ENCODE results near the gene LARP7.
"Not testable (repeated sequence)": the region's sequence is repeated elsewhere in the genome, so short reads cannot be mapped to it uniquely, and the experiment has no call there.

LARP7 gene

GRCh38 chr4:112636688-112637551 lies at the start of gene LARP7, which contains the start of gene ZGRF1:
Gene LARP7 (plus strand): TSS chr4:112637143. CDS start chr4:112644670, 7,527 bp downstream.
Gene ZGRF1 (minus strand): TSS chr4:112636909. CDS start chr4:112633176, 3,733 bp downstream.
- Histone ChIP-seq H3K4me3 (ENCODE audit: low read length) (peak within 1 kb of the TSS; percentile 69), H3K27me3 (ENCODE audit: insufficient read depth, low read length) (no peaks in the 10 kb centered on the region), H2AFZ (ENCODE audit: low read depth, low read length) (peak within 1 kb of the TSS; percentile 65), H3K36me3 (ENCODE audit: insufficient read depth, low read length) (no peaks in the 10 kb centered on the region), H3K9me3 (ENCODE audit: low read length) (no peaks in the 10 kb centered on the region), H3K4me1 (ENCODE audit: insufficient read depth, low read length) (peaks cover 16% of the 10 kb centered on the region)

- Histone ChIP-seq H3K4me3 (ENCODE audit: low read length) (no peak overlapping the region), H3K4me1 (ENCODE audit: insufficient read depth, low read length) (no peaks in the 10 kb centered on the region), H2AFZ (ENCODE audit: low read depth, low read length) (no peak overlapping the region), H3K27me3 (ENCODE audit: insufficient read depth, low read length) (no peaks in the 10 kb centered on the region), H3K9me3 (ENCODE audit: low read length) (no peaks in the 10 kb centered on the region), H3K36me3 (ENCODE audit: insufficient read depth, low read length) (peaks cover 9% of the 10 kb centered on the region)
Observed at GRCh38 chr4:112589206-112589605, 47.7 kb upstream of the LARP7 start.

DNA sequence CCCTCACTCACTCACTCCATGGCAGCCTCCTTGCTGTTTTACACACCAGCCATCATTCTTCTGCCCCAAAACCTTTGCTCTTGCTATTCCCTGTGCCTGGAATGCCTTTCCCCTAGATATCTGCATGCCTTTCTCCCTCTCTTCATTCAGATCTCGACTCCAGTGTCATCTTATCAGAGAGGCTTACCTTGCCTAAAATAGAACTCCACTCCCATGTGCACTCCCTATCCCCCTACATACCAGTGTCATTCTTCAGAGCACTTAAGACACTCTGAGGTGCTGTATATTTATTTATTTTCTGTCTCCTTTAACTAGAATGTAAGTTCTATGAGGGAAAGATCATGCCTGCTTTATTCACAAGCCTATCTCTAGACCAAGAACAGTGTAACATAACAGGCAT lies 45.4 kb upstream of the LARP7 start:
- no peak overlapping the region for H3K4me3 ChIP-seq (ENCODE audit: low read length)
- H3K9me3 ChIP-seq (ENCODE audit: low read length): no peaks in the 10 kb centered on the region

GRCh38 chr4:112592717-112593116 lies 44.2 kb upstream of the LARP7 start:
- no peak overlapping the region for H3K4me3 ChIP-seq (ENCODE audit: low read length)
- H3K4me1 ChIP-seq (ENCODE audit: insufficient read depth, low read length): no peaks in the 10 kb centered on the region
- H3K36me3 ChIP-seq (ENCODE audit: insufficient read depth, low read length): peaks cover 9% of the 10 kb centered on the region
- no peaks in the 10 kb centered on the region for H3K27me3 ChIP-seq (ENCODE audit: insufficient read depth, low read length)
- H2AFZ ChIP-seq (ENCODE audit: low read depth, low read length): no peak overlapping the region
- no peaks in the 10 kb centered on the region for H3K9me3 ChIP-seq (ENCODE audit: low read length)

More for the DNA sequence above, 45.4 kb upstream of the LARP7 start:
- Histone ChIP-seq H3K27me3 (ENCODE audit: insufficient read depth, low read length) (no peaks in the 10 kb centered on the region), H3K4me1 (ENCODE audit: insufficient read depth, low read length) (no peaks in the 10 kb centered on the region), H2AFZ (ENCODE audit: low read depth, low read length) (no peak overlapping the region), H3K36me3 (ENCODE audit: insufficient read depth, low read length) (peaks cover 9% of the 10 kb centered on the region)

DNA sequence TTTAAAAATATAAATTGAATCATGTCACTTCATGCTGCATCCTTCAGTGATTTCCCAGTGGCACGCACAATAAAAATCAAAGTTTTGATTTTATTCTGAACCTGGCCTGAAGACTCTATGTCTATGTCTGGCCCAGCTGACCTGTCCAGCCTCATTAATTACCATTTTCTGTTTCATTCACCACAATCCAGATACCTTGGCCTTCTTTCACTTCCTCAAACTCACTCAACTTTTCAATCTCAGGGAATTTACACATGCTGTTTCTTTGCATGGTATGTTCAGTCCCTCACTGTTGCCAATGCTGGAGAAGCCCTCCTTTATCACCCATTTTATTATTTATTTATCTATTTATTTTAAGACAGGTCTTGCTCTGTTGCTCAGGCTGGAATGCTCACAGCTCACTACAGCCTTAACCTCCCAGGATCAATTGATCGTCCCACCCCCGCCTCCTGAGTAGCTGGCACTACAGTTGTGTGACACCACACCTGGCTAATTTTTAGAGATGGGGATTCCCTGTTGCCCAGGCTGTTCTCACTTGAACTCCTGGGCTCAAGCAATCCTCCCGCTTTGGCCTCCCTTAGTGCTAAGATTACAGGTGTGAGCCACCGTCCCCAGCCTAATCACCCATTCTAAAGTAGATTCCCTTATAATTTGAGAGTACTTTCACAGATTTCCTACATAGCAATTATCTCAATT lies 43.4 kb upstream of the LARP7 start:
- H3K27me3 ChIP-seq (ENCODE audit: insufficient read depth, low read length): no peaks in the 10 kb centered on the region
- H3K36me3 ChIP-seq (ENCODE audit: insufficient read depth, low read length): peaks cover 7% of the 10 kb centered on the region
- H3K4me1 ChIP-seq (ENCODE audit: insufficient read depth, low read length): no peaks in the 10 kb centered on the region
- H3K9me3 ChIP-seq (ENCODE audit: low read length): no peaks in the 10 kb centered on the region
- H3K4me3 ChIP-seq (ENCODE audit: low read length): no peak overlapping the region
- no peak overlapping the region for H2AFZ ChIP-seq (ENCODE audit: low read depth, low read length)

- H3K9me3 ChIP-seq (ENCODE audit: low read length): no peaks in the 10 kb centered on the region
- H3K4me3 ChIP-seq (ENCODE audit: low read length): no peak overlapping the region
- no peaks in the 10 kb centered on the region for H3K36me3 ChIP-seq (ENCODE audit: insufficient read depth, low read length)
- no peaks in the 10 kb centered on the region for H3K27me3 ChIP-seq (ENCODE audit: insufficient read depth, low read length)
- H2AFZ ChIP-seq (ENCODE audit: low read depth, low read length): no peak overlapping the region
- H3K4me1 ChIP-seq (ENCODE audit: insufficient read depth, low read length): no peaks in the 10 kb centered on the region
Observed at GRCh38 chr4:112594993-112595392, 42.0 kb upstream of the LARP7 start.

DNA sequence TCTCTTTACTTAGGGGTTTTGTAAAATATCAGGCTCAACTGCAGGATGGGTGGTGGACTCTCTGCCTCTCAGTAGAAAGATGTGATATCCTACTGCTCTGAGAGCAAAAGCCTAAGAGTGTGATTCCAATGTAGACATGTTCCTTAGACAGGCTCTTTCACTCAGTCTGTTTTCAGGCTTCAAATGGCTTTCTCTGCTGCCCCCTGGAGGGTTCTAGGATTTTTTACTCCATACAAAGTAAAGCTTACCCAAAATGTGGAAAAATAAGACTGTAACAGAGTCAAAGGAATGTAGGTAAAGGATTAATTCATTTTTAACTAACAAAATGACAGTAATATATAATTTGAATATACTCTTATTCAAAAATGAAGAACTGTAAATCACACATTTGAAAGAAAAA lies 32.4 kb upstream of the LARP7 start:
- no peaks in the 10 kb centered on the region for H3K4me1 ChIP-seq (ENCODE audit: insufficient read depth, low read length)
- no peaks in the 10 kb centered on the region for H3K27me3 ChIP-seq (ENCODE audit: insufficient read depth, low read length)
- no peaks in the 10 kb centered on the region for H3K9me3 ChIP-seq (ENCODE audit: low read length)
- peaks cover 18% of the 10 kb centered on the region for H3K36me3 ChIP-seq (ENCODE audit: insufficient read depth, low read length)
- H2AFZ ChIP-seq (ENCODE audit: low read depth, low read length): no peak overlapping the region
- no peak overlapping the region for H3K4me3 ChIP-seq (ENCODE audit: low read length)

- not testable (repeated sequence) for H3K9me3 ChIP-seq (ENCODE audit: low read length); H3K4me3 ChIP-seq (ENCODE audit: low read length); H3K27me3 ChIP-seq (ENCODE audit: insufficient read depth, low read length); H2AFZ ChIP-seq (ENCODE audit: low read depth, low read length); H3K4me1 ChIP-seq (ENCODE audit: insufficient read depth, low read length)
- H3K36me3 ChIP-seq (ENCODE audit: insufficient read depth, low read length): peaks cover 24% of the 10 kb centered on the region
Observed at GRCh38 chr4:112612814-112613213, 24.1 kb upstream of the LARP7 start.

DNA sequence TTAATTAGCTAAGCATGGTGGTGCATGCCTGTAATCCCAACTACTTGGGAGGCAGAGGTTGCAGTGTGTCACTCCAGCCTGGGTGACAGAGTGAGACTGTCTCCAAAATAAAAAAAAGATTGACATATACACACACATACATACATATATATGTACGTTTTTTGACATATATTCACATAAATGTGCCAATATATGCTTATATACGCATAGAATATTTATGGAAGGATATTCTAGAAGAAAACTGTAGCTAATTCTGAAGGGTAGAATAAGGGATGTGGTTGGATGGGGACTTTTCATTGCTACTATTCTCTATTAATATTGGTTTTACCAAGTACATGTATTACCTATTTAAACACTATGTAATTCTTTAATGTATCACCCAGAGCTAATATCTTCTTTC lies 20.0 kb upstream of the LARP7 start:
- Histone ChIP-seq H3K36me3 (ENCODE audit: insufficient read depth, low read length) (peaks cover 33% of the 10 kb centered on the region), H3K9me3 (ENCODE audit: low read length) (no peaks in the 10 kb centered on the region), H3K4me1 (ENCODE audit: insufficient read depth, low read length) (no peaks in the 10 kb centered on the region), H2AFZ (ENCODE audit: low read depth, low read length) (no peak overlapping the region), H3K4me3 (ENCODE audit: low read length) (no peak overlapping the region), H3K27me3 (ENCODE audit: insufficient read depth, low read length) (no peaks in the 10 kb centered on the region)

- peaks cover 10% of the 10 kb centered on the region for H3K4me1 ChIP-seq (ENCODE audit: insufficient read depth, low read length)
- H2AFZ ChIP-seq (ENCODE audit: low read depth, low read length): no peak overlapping the region
- no peaks in the 10 kb centered on the region for H3K27me3 ChIP-seq (ENCODE audit: insufficient read depth, low read length)
- peaks cover 2% of the 10 kb centered on the region for H3K9me3 ChIP-seq (ENCODE audit: low read length)
- no peak overlapping the region for H3K4me3 ChIP-seq (ENCODE audit: low read length)
- peaks cover 22% of the 10 kb centered on the region for H3K36me3 ChIP-seq (ENCODE audit: insufficient read depth, low read length)
Observed at GRCh38 chr4:112626228-112626627, 10.7 kb upstream of the LARP7 start.

DNA sequence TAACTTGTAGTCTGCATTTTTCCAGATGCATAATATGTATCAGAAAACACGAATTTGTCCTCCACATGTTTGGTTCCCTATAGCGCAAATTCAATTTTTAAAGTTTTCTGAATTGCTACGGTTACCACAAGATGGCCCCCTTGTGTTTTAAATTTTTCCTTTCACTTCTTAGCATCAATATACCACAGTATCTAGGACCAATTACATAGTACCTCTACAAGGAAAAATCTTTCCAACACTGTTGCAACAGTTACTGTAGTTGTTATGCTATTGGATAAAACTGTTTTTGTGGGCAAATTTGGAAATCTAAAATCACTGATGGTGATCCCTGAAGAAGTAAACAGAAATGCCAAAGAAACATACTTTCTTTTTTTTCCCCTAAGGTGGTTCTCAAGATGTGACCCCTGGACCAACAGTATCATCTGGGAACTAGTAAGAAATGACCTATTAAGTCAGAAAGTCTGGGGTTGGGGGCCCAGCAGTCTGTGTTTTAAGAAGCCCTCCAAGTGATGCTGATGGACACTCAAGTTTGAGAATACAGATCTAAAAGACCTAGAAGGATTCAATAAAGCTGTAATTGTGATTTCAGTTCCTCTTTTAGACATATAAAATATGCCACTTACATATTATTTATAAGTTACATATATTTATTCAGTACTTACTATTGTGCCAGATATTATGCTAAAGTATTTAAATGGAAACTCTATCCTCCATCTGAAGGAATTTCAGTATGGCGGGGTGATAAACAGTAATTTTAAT lies 3.3 kb upstream of the LARP7 start:
- Histone ChIP-seq H3K4me1 (ENCODE audit: insufficient read depth, low read length) (peaks cover 16% of the 10 kb centered on the region), H3K4me3 (ENCODE audit: low read length) (no peak overlapping the region), H3K9me3 (ENCODE audit: low read length) (no peaks in the 10 kb centered on the region), H3K36me3 (ENCODE audit: insufficient read depth, low read length) (peaks cover 14% of the 10 kb centered on the region), H2AFZ (ENCODE audit: low read depth, low read length) (no peak overlapping the region), H3K27me3 (ENCODE audit: insufficient read depth, low read length) (no peaks in the 10 kb centered on the region)

GRCh38 chr4:112637552-112637866 lies 566 bp downstream of the LARP7 start:
- Histone ChIP-seq H2AFZ (ENCODE audit: low read depth, low read length) (peak overlapping the region; percentile 65), H3K9me3 (ENCODE audit: low read length) (no peaks in the 10 kb centered on the region), H3K27me3 (ENCODE audit: insufficient read depth, low read length) (no peaks in the 10 kb centered on the region), H3K36me3 (ENCODE audit: insufficient read depth, low read length) (no peaks in the 10 kb centered on the region), H3K4me3 (ENCODE audit: low read length) (peak overlapping the region; percentile 69), H3K4me1 (ENCODE audit: insufficient read depth, low read length) (peaks cover 16% of the 10 kb centered on the region)

DNA sequence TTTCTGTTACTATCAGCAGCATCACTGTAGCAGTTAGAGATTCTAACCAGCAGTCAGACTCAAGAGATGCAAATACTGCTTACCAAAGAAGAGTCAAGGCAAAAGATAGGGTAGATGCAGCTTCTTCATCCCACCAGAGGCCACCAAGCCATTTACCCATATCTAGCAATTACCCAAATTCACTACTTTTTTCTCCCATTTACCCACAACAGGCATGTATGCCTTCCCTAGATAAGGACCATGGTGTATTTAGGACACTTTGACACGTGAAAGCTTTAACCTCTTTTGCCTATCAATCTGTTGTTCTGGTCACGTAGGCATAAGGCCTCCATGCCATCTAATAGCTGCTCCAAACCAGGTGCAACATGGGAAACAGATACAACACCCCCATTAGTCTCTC lies 5.6 kb downstream of the LARP7 start:
- Histone ChIP-seq H2AFZ (ENCODE audit: low read depth, low read length) (no peak overlapping the region), H3K36me3 (ENCODE audit: insufficient read depth, low read length) (peaks cover 28% of the 10 kb centered on the region), H3K27me3 (ENCODE audit: insufficient read depth, low read length) (no peaks in the 10 kb centered on the region), H3K4me3 (ENCODE audit: low read length) (no peak overlapping the region), H3K9me3 (ENCODE audit: low read length) (no peaks in the 10 kb centered on the region), H3K4me1 (ENCODE audit: insufficient read depth, low read length) (peaks cover 7% of the 10 kb centered on the region)
